NCI-H1436 (cell line): ENCODE results near the gene VPS37D.
"Not testable (repeated sequence)": the region's sequence is repeated elsewhere in the genome, so short reads cannot be mapped to it uniquely, and the experiment has no call there.

ENCODE experiments used
- DNase-seq: peaks from one replicate; lab custom pipeline; 2025; lab: John Stamatoyannopoulos, UW

VPS37D gene

GRCh38 chr7:73646785-73647724, 20.6 kb upstream of the VPS37D start:
- no peak for DNase-seq

GRCh38 chr7:73647725-73648592, 19.7 kb upstream of the VPS37D start:
- DNase-seq = no peak

GRCh38 chr7:73648593-73649332, 18.9 kb upstream of the VPS37D start:
- no peak for DNase-seq

GRCh38 chr7:73649576-73649975, 18.1 kb upstream of the VPS37D start:
- no peak for DNase-seq

GRCh38 chr7:73650524-73650923, 17.1 kb upstream of the VPS37D start:
- no peak for DNase-seq

GRCh38 chr7:73652541-73652949, 15.1 kb upstream of the VPS37D start:
- no peak for DNase-seq

- not testable (repeated sequence) for DNase-seq
These were observed 12.3 kb upstream of the VPS37D start for GRCh38 chr7:73655309-73655708.

GRCh38 chr7:73659983-73660382, 7.6 kb upstream of the VPS37D start:
- no peak for DNase-seq

GRCh38 chr7:73660594-73660993, 7.0 kb upstream of the VPS37D start:
- not testable (repeated sequence) for DNase-seq

GRCh38 chr7:73663033-73663432, 4.6 kb upstream of the VPS37D start:
- DNase-seq = no peak

GRCh38 chr7:73668103-73668885, 663 bp downstream of the VPS37D start:
- DNase-seq = no peak

- DNase-seq = no peak
These were observed 1.2 kb downstream of the VPS37D start for GRCh38 chr7:73668886-73669230.

- DNase-seq = no peak
These were observed 1.7 kb downstream of the VPS37D start for GRCh38 chr7:73669288-73669701.

- DNase-seq = no peak
These were observed 2.3 kb downstream of the VPS37D start for GRCh38 chr7:73669858-73670385.

- DNase-seq = no peak
These were observed 3.7 kb downstream of the VPS37D start for GRCh38 chr7:73671322-73671661.

GRCh38 chr7:73671857-73672445, 4.3 kb downstream of the VPS37D start:
- DNase-seq = no peak

GRCh38 chr7:73674468-73675124, 7.0 kb downstream of the VPS37D start:
- no peak for DNase-seq

- DNase-seq = not testable (repeated sequence)
These were observed 8.4 kb downstream of the VPS37D start for GRCh38 chr7:73676062-73676461.

GRCh38 chr7:73678862-73679261, 11.2 kb downstream of the VPS37D start:
- no peak for DNase-seq

- DNase-seq = no peak
These were observed 12.1 kb downstream of the VPS37D start for GRCh38 chr7:73679709-73680108.
